GM12891 (cell line): ENCODE data around the gene NSD2.

Experiments
- DNase-seq: peaks from one replicate; pipeline ENCODE4 v3.0.0; 2011; ENCODE audit warnings: low spot score; ENCODE audit not compliant: insufficient read length
- FAIRE-seq: peaks from 2 replicates; lab custom pipeline; 2011; peaks lifted over from hg19 to GRCh38; lab: Jason Lieb, UNC
- PAX5 ChIP-seq: IDR thresholded peaks from 2 replicates; pipeline ENCODE4 v1.6.1; 2011; ENCODE audit warnings: low read length, moderate library complexity, mild to moderate bottlenecking; ENCODE audit not compliant: insufficient read depth, severe bottlenecking
- POLR2A ChIP-seq: IDR thresholded peaks from 2 replicates; pipeline ENCODE4 v1.6.1; 2011; ENCODE audit warnings: low read depth, low read length, control low read depth
- POLR2AphosphoS5 ChIP-seq: IDR thresholded peaks from 2 replicates; pipeline ENCODE4 v1.6.1; 2011; ENCODE audit warnings: low read depth, low read length, control low read depth
- POU2F2 ChIP-seq: IDR thresholded peaks from 2 replicates; pipeline ENCODE4 v1.6.1; 2011; ENCODE audit warnings: low read depth, mild to moderate bottlenecking, control low read depth, low read length, moderate library complexity
- SPI1 ChIP-seq: IDR thresholded peaks from 2 replicates; pipeline ENCODE4 v1.6.1; 2011; ENCODE audit warnings: low read depth, low read length, control low read depth
- TAF1 ChIP-seq: IDR thresholded peaks from 2 replicates; pipeline ENCODE4 v1.6.1; 2011; ENCODE audit warnings: low read depth, low read length, control low read depth

NSD2 gene

GRCh38 chr4:1986578-1987210 is 115.5 kb downstream of the NSD2 start:
- FAIRE-seq: no peak
- DNase-seq: no peak
- TF ChIP-seq POLR2AphosphoS5 (no peak), POLR2A (no peak), POU2F2 (no peak), TAF1 (no peak), PAX5 (no peak)

- no peak for TF ChIP-seq POLR2AphosphoS5
- TF ChIP-seq POU2F2: no peak
- no peak for TF ChIP-seq TAF1
- no peak for TF ChIP-seq SPI1
- TF ChIP-seq PAX5: no peak
- TF ChIP-seq POLR2A: no peak
- FAIRE-seq (no peak), DNase-seq (no peak)
These were observed 116.1 kb downstream of the NSD2 start for GRCh38 chr4:1987296-1987695.

GRCh38 chr4:1987721-1988326 is 116.6 kb downstream of the NSD2 start:
- TF ChIP-seq TAF1 (no peak), POLR2AphosphoS5 (no peak)
- DNase-seq (no peak), FAIRE-seq (no peak)

- FAIRE-seq: no peak
- DNase-seq: no peak
- TF ChIP-seq POLR2A (no peak), POLR2AphosphoS5 (no peak), PAX5 (no peak), POU2F2 (no peak), TAF1 (no peak), SPI1 (no peak)
These were observed 117.1 kb downstream of the NSD2 start for GRCh38 chr4:1988327-1988724.

GRCh38 chr4:1989533-1990347 is 118.5 kb downstream of the NSD2 start:
- DNase-seq (peak; percentile 3), FAIRE-seq (no peak)
- no peak for TF ChIP-seq POU2F2
- no peak for TF ChIP-seq POLR2A
- no peak for TF ChIP-seq PAX5
- TF ChIP-seq TAF1: no peak
- TF ChIP-seq SPI1: no peak
- TF ChIP-seq POLR2AphosphoS5: no peak

- no peak for FAIRE-seq
- TF ChIP-seq PAX5: no peak
- TF ChIP-seq SPI1: no peak
- TF ChIP-seq POLR2A: no peak
- no peak for TF ChIP-seq POLR2AphosphoS5
- TF ChIP-seq POU2F2: no peak
- no peak for TF ChIP-seq TAF1
These were observed 119.1 kb downstream of the NSD2 start for GRCh38 chr4:1990348-1990645.

GRCh38 chr4:1990676-1991075 is 119.5 kb downstream of the NSD2 start:
- FAIRE-seq: no peak

More at GRCh38 chr4:1990348-1990645, 119.1 kb downstream of the NSD2 start:
- peak; percentile 13 for DNase-seq

GRCh38 chr4:1991087-1991486 is 119.9 kb downstream of the NSD2 start:
- TF ChIP-seq POU2F2 (no peak), SPI1 (no peak), PAX5 (no peak), POLR2AphosphoS5 (no peak), TAF1 (no peak), POLR2A (no peak)
- no peak for DNase-seq
- FAIRE-seq: no peak

More at GRCh38 chr4:1990676-1991075, 119.5 kb downstream of the NSD2 start:
- DNase-seq: no peak
- TF ChIP-seq TAF1: no peak
- no peak for TF ChIP-seq POU2F2
- TF ChIP-seq SPI1: no peak
- TF ChIP-seq PAX5: no peak
- no peak for TF ChIP-seq POLR2A
- TF ChIP-seq POLR2AphosphoS5: no peak

- no peak for TF ChIP-seq POLR2A
- no peak for TF ChIP-seq SPI1
- TF ChIP-seq PAX5: no peak
- TF ChIP-seq POU2F2: no peak
- TF ChIP-seq TAF1: no peak
- TF ChIP-seq POLR2AphosphoS5: no peak
- FAIRE-seq (no peak), DNase-seq (peak; percentile 10)
These were observed 120.6 kb downstream of the NSD2 start for GRCh38 chr4:1991596-1992434.
